GM21786 (cell line): Measurements from ENCODE around the gene ZNF592.
"Not testable (repeated sequence)": the region's sequence is repeated elsewhere in the genome, so short reads cannot be mapped to it uniquely, and the experiment has no call there.

Source experiments
- ATAC-seq: cut with Tn5 transposase; IDR thresholded peaks from one replicate; pipeline ENCODE4 v1.9.1; 2021; ENCODE audit not compliant: unreplicated experiment

ZNF592 gene

GRCh38 chr15:84845631-84846030 lies 97.2 kb downstream of the ZNF592 start:
- ATAC-seq: not testable (repeated sequence)

- no peak for ATAC-seq
Observed at GRCh38 chr15:84846269-84846668, 97.9 kb downstream of the ZNF592 start.

GRCh38 chr15:84847382-84847781 lies 99.0 kb downstream of the ZNF592 start:
- ATAC-seq: no peak

GRCh38 chr15:84852212-84852611 lies 103.8 kb downstream of the ZNF592 start:
- ATAC-seq: no peak

GRCh38 chr15:84855136-84855535 lies 106.7 kb downstream of the ZNF592 start:
- no peak for ATAC-seq

- ATAC-seq: no peak
Observed at GRCh38 chr15:84855765-84856164, 107.4 kb downstream of the ZNF592 start.
